Right atrium auricular region (tissue), 2 donors: ENCODE results near the gene CERCAM. TPM values are rescaled to one million over a fixed set of nuclear protein-coding genes. Genes with fewer than 3 reads are reported as not detected.
A peak's percentile ranks its signal among the peaks of the same experiment; 100 is the strongest.
"Not testable (repeated sequence)": the region's sequence is repeated elsewhere in the genome, so short reads cannot be mapped to it uniquely, and the experiment has no call there.

Source experiments
- DNase-seq: peaks from one replicate; pipeline ENCODE4 v3.0.0-alpha.2; 2019; ENCODE audit warnings: low spot score
- H3K27ac ChIP-seq, 2 donors: fragments of 200-600 bp; sonication (generic); 1 replicate in 1 of 2; 2 replicates in 1 of 2; pipeline ENCODE4 v1.5.1; 2016 to 2019
- H3K27me3 ChIP-seq, 2 donors: fragments of 200-600 bp; sonication (generic); one replicate each; pipeline versions ENCODE4 v1.5.1 to v1.6.0; 2017 to 2019
- H3K36me3 ChIP-seq: fragments of 200-600 bp; sonication (generic); one replicate; pipeline ENCODE4 v1.5.1; 2016
- H3K4me1 ChIP-seq, 2 donors: fragments of 200-600 bp; sonication (generic); one replicate each; pipeline versions ENCODE4 v1.5.1 to v1.6.0; 2017 to 2019
- H3K4me3 ChIP-seq, 2 donors: fragments of 200-600 bp; sonication (generic); 1 replicate in 1 of 2; 2 replicates in 1 of 2; pipeline ENCODE4 v1.5.1; 2017 to 2019; ENCODE audit warnings: mild to moderate bottlenecking in 1 of 2, moderate library complexity in 1 of 2
- H3K9me3 ChIP-seq, 2 donors: fragments of 200-600 bp; sonication (generic); one replicate each; pipeline ENCODE4 v1.5.1; 2019
- total RNA-seq, 2 donors: library from RNA; depleted of rRNA; stranded (reverse); fragments of >200 nt; gene quantifications; one replicate each; pipeline ENCODE4 v1.1.0, GENCODE V29; 2016
- TF ChIP-seq, protein P1 (sequence below), 2 donors: fragments of 200-600 bp; sonication (generic); IDR thresholded peaks; one replicate each; pipeline ENCODE4 v1.5.1; 2019; ENCODE audit warnings: antibody characterized with exemption in 2 of 2

Gene CERCAM
- total RNA-seq, 2 donors from 2014 or later = 13.3 to 15.8 TPM

DNA sequence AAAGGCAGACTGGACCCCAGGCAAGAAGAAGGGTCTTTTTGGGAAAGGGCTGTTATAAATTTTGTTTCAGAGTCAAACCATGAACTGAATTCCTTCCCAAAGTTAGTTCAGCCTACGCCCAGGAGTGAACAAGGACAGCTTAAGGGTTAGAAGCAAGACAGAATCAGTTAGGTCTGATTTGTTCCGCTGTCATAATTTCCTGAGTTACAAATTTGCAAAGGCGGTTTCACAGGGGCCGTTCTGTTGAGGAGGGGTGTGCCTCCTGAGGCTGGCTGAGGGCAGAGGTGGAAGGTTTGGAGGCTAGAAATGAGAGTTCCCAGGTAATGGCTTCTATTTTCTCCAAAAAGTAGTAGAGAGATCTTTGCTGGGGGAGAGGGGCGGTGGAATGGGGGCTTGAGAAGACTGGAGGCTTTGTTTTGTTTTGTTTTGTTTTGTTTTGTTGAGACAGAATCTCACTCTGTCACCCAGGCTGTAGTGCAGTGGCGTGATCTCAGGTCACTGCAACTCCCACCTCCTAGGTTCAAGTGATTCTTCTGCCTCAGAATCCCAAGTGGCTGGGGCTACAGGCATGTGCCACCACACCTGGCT lies 4.1 kb upstream of the CERCAM start:
- Histone ChIP-seq H3K4me1 (peaks cover 5 to 20% of the 10 kb centered on the region in 2 donors), H3K4me3 (no peak overlapping the region), H3K36me3 (no peaks in the 10 kb centered on the region), H3K27me3 (no peaks in the 10 kb centered on the region), H3K9me3 (no peaks in the 10 kb centered on the region), H3K27ac (no peak overlapping the region)
- TF ChIP-seq, protein P1, sequence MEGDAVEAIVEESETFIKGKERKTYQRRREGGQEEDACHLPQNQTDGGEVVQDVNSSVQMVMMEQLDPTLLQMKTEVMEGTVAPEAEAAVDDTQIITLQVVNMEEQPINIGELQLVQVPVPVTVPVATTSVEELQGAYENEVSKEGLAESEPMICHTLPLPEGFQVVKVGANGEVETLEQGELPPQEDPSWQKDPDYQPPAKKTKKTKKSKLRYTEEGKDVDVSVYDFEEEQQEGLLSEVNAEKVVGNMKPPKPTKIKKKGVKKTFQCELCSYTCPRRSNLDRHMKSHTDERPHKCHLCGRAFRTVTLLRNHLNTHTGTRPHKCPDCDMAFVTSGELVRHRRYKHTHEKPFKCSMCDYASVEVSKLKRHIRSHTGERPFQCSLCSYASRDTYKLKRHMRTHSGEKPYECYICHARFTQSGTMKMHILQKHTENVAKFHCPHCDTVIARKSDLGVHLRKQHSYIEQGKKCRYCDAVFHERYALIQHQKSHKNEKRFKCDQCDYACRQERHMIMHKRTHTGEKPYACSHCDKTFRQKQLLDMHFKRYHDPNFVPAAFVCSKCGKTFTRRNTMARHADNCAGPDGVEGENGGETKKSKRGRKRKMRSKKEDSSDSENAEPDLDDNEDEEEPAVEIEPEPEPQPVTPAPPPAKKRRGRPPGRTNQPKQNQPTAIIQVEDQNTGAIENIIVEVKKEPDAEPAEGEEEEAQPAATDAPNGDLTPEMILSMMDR (IDR thresholded peaks at IDR 0.05) = no peak
- no peak for DNase-seq

DNA sequence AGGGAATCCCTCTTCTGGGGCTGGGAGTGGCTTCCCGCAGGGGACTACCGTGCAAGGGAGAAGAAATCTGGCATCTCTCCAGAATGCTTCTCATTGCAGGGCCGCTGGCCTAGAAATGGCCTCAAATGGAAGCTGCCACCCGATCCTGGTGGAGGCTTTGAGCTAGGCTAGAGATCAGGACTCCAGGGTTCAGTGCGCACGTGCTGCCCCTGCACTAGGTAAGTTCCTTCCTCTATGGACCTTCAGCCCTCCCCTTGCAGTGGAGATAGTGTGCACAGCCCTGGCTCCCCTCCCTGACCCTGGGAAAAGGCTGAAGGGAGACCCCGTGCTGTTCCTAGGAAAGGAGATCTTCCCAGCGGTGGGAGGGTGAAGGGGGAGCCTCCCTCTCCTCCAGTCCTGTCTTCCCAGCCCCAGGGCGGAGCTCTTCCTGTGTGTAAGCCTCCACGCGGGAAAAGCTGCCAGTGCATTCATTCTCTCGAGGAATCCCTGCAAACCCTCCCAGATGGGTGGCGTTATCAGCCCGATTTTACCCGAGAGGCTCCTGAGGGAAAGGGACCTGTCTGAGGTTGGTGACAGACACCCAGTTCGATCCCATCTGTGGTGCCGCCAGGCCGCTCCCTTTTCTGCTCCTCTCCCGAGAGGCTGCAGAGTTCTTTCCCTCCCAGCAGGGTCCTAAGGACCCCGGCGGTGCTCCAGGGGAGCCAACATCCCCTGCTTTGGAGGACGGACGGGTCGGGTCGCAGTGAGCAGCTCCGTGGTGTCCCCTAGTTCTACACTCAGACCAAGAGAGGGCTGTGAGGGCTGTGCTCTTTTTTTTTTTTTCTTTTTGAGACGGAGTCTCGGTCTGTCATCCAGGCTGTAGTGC lies 1.4 kb upstream of the CERCAM start:
- peak overlapping the region; percentile 75 to 94 for H3K4me3 ChIP-seq
- peaks cover 5 to 22% of the 10 kb centered on the region in 2 donors for H3K4me1 ChIP-seq
- TF ChIP-seq, protein P1 (IDR thresholded peaks at IDR 0.05) = no peak
- H3K27me3 ChIP-seq = no peaks in the 10 kb centered on the region
- no peak for DNase-seq
- H3K27ac ChIP-seq = no peak overlapping the region
- no peaks in the 10 kb centered on the region for H3K9me3 ChIP-seq
- H3K36me3 ChIP-seq = no peaks in the 10 kb centered on the region

DNA sequence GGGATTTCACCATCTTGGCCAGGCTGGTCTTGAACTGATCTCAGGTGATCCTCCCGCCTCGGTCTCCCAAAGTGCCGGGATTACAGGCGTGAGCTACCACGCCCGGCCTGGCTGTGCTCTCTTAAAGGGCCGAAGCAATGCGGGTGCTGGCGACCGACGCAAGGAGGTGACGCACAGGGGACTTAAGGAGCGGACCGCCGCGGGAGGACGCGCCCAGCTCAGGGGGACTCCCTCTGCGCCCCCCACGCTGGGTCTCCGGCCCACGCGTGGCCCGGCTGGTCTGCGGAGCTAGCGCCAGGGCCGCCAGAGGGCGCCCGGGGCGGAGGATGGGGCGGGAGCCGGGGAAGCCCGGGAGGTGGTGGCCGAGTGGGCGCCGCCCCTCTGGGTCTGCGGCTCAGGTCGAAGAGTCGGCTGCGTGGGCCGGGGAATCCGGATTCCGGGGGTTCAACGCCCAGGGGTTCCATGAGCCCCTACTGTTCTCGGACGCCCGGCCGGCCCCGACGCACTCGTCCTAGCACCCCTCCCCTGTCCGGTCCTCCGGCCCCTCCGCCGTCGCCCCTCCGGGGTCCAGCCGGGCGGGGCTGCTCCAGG lies 502 bp upstream of the CERCAM start:
- Histone ChIP-seq H3K4me1 (peaks cover 5 to 22% of the 10 kb centered on the region in 2 donors), H3K27me3 (no peaks in the 10 kb centered on the region), H3K9me3 (no peaks in the 10 kb centered on the region), H3K4me3 (peak overlapping the region; percentile 75 to 94), H3K27ac (peak overlapping the region; percentile 73 to 76), H3K36me3 (no peaks in the 10 kb centered on the region)
- TF ChIP-seq, protein P1 (IDR thresholded peaks at IDR 0.05) = peak; percentile 89 to 92
- DNase-seq = peak; percentile 64

DNA sequence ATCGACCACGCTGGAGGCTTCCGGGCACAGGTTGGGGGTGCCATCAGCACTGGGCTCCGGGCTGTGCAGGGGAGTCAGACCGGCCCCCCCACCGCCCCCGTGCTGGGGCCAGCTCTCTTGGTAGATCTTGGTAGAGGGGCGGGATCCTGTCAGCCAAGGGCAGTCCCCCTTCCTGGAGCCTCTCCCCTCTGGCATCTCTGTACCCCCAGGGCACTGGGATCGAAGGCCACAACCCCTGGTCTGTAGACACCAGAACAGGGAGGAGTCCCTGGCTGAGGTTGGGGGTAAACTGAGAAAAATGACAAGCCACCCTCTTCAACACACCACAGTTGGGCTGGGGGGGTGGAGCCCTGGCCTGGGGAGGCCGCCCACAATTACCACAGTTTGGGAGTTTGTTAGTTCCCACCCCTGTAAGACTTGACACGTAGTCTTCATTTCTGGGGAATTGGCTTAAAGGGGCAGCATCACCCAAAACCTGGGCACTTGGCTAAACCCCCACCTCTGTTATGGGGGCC lies 882 bp downstream of the CERCAM start:
- H3K4me1 ChIP-seq = peaks cover 5 to 22% of the 10 kb centered on the region in 2 donors
- no peaks in the 10 kb centered on the region for H3K36me3 ChIP-seq
- TF ChIP-seq, protein P1 (IDR thresholded peaks at IDR 0.05) = no peak
- no peak for DNase-seq
- peak overlapping the region; percentile 73 to 76 for H3K27ac ChIP-seq
- H3K27me3 ChIP-seq = no peaks in the 10 kb centered on the region
- no peaks in the 10 kb centered on the region for H3K9me3 ChIP-seq
- peak overlapping the region; percentile 75 to 94 for H3K4me3 ChIP-seq

DNA sequence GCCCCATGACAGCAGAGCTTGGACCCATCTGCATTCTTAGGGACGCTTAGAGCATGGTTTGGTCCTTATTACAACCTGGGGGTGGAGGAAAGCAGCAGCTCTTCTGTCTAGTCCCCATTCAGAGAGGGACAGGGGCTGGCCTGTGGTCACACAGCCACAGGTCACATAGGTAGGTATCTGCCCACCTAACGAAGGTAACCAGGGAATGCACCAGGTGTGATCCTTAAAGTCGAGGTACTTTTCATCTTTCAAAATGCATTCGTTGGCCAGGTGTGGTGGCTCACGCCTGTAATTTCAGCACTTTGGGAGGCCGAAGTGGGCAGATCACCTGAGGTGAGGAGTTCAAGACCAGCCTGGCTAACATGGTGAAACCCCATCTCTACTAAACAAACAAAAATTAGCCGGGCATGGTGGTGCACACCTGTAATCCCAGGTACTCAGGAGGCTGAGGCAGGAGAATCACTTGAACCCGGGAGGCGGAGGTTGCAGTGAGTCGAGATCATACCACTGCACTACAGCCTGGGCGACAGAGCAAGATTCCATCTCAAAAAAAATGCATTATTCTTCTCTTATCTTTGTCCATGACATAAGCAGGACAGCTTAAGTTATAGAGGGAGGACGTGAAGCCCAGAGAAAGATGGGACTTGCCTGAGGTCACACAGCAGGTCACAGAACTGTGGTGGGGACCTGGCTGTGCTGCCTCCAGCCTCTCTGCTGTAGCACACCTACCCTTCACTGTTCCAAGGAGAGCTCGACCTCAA lies 1.5 kb downstream of the CERCAM start:
- H3K36me3 ChIP-seq, DNase-seq, H3K9me3 ChIP-seq, H3K4me3 ChIP-seq, H3K27me3 ChIP-seq: not testable (repeated sequence)
- Histone ChIP-seq H3K27ac (peak overlapping the region in 1 of 2 donors; percentile 73), H3K4me1 (peaks cover 5 to 22% of the 10 kb centered on the region in 2 donors)
